Lung (tissue), 12 donors: ENCODE data around the gene TASP1. TPM values are rescaled to one million over a fixed set of nuclear protein-coding genes. Genes with fewer than 3 reads are reported as not detected.

Experiments
- ATAC-seq: fragments of 200-7000 bp; cut with Tn5 transposase; one replicate; pipeline ENCODE4 v1.9.1; 2020; ENCODE audit warnings: moderate number of reproducible peaks; ENCODE audit not compliant: insufficient read depth, low FRiP score
- DNase-seq, 3 donors: peaks; one replicate each; pipeline ENCODE4 v3.0.0-alpha.2; 2013 to 2017
- H3K27ac ChIP-seq, 2 donors: one replicate each; pipeline ENCODE4 v1.5.1; 2013; ENCODE audit warnings: mild to moderate bottlenecking in 2 of 2, moderate library complexity in 2 of 2, control low read depth in 1 of 2, inconsistent platforms in 1 of 2, low read depth in 1 of 2, low read length in 1 of 2
- H3K27me3 ChIP-seq, 3 donors: one replicate each; pipeline ENCODE4 v1.5.1; 2013; ENCODE audit warnings: low read length in 2 of 3; ENCODE audit not compliant: control insufficient read depth in 3 of 3, insufficient read depth in 3 of 3
- H3K36me3 ChIP-seq, 4 donors: one replicate each; pipeline ENCODE4 v1.5.1; 2013; ENCODE audit warnings: low read length in 4 of 4, mild to moderate bottlenecking in 1 of 4, moderate library complexity in 1 of 4; ENCODE audit not compliant: control insufficient read depth in 4 of 4, insufficient read depth in 4 of 4
- H3K4me1 ChIP-seq, 5 donors: one replicate each; pipeline ENCODE4 v1.5.1; 2013; ENCODE audit warnings: low read length in 5 of 5, mild to moderate bottlenecking in 2 of 5, moderate library complexity in 1 of 5; ENCODE audit not compliant: control insufficient read depth in 5 of 5, insufficient read depth in 5 of 5
- H3K4me3 ChIP-seq: one replicate; pipeline ENCODE4 v1.5.1; 2013; ENCODE audit warnings: mild to moderate bottlenecking, control low read depth, moderate library complexity
- H3K9ac ChIP-seq, 2 donors: one replicate each; pipeline ENCODE4 v1.5.1; 2013; ENCODE audit warnings: low read length in 2 of 2, control low read depth in 1 of 2; ENCODE audit not compliant: insufficient read depth in 1 of 2
- H3K9me3 ChIP-seq, 4 donors: one replicate each; pipeline ENCODE4 v1.5.1; 2013; ENCODE audit warnings: low read length in 3 of 4, mild to moderate bottlenecking in 1 of 4, moderate library complexity in 1 of 4; ENCODE audit not compliant: control insufficient read depth in 4 of 4, insufficient read depth in 3 of 4
- WGBS, 2 donors: extraction: QIAGEN DNeasy Blood & Tissue Kit; methylation state at CpG; one replicate each; pipeline ENCODE4 v1.1.7; 2013; 5-methylcytosine and 5-hydroxymethylcytosine counted together
- polyA plus RNA-seq, 2 donors: library from polyadenylated mRNA; stranded (reverse); fragments of 200-250 nt; gene quantifications; one replicate each; pipeline ENCODE4 v1.2.1, GENCODE V29; 2013
- total RNA-seq, 2 donors: library from RNA; depleted of rRNA in 1 of 2; stranded (reverse); fragments of >200 nt in 1 of 2; gene quantifications; one replicate each; pipeline ENCODE4 v1.2.1, GENCODE V29; 2014 to 2021
- TF ChIP-seq, protein P1 (sequence below): IDR thresholded peaks from 2 replicates; pipeline ENCODE4 v1.5.1; 2012; ENCODE audit warnings: mild to moderate bottlenecking; ENCODE audit errors: control extremely low read depth, extremely low read depth
- donor health status: control.
- donor health status: control.
- donor health status: Bipolar disorder and iron deficiency.
- donor health status: healthy.
- donor health status: DM: yes; HTN: yes; CAD: no.

TASP1 gene
- total and polyA plus RNA-seq, 4 donors = 5.0 to 26.5 (median 11.5) TPM

DNA sequence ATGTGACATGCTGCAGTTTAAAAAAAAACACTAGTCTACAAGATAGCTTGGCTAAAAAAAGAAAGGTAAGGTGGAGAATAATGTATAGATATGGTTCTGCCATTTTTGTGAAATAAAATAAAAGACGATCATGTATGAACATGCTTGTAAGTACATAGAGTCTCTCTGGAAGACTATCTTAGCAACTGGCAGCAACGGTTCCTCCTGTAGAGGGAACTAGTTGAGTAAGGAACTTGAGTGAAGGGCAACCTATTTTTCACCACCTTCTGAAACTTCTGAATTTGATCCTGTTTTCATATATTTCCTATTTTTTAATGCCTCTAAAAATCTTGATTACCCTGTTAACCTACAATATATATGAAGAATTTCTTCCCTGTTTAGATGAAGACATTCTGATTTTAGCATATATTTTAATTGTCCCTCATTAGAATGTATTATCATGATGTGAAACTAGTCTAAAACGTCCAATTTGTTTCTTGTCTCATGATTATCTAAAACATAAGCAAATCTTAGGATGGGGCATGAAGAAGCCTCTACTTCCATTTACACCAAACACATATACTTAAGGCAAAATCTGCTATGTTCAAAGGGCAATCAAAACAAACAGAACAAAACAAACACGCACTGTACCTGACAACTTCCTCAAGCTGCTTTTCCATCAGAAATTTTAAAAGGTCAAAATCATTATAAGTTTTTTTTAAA, 215.1 kb downstream of the TASP1 start:
- H3K9ac ChIP-seq = no peak overlapping the region
- H3K27ac ChIP-seq = no peak overlapping the region
- TF ChIP-seq, protein P1, sequence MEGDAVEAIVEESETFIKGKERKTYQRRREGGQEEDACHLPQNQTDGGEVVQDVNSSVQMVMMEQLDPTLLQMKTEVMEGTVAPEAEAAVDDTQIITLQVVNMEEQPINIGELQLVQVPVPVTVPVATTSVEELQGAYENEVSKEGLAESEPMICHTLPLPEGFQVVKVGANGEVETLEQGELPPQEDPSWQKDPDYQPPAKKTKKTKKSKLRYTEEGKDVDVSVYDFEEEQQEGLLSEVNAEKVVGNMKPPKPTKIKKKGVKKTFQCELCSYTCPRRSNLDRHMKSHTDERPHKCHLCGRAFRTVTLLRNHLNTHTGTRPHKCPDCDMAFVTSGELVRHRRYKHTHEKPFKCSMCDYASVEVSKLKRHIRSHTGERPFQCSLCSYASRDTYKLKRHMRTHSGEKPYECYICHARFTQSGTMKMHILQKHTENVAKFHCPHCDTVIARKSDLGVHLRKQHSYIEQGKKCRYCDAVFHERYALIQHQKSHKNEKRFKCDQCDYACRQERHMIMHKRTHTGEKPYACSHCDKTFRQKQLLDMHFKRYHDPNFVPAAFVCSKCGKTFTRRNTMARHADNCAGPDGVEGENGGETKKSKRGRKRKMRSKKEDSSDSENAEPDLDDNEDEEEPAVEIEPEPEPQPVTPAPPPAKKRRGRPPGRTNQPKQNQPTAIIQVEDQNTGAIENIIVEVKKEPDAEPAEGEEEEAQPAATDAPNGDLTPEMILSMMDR = no peak
- no peaks in the 10 kb centered on the region for H3K36me3 ChIP-seq
- ATAC-seq (no peak), DNase-seq (no peak)
- H3K4me3 ChIP-seq = no peak overlapping the region
- H3K9me3 ChIP-seq = no peaks in the 10 kb centered on the region
- WGBS, 2 donors = 89% methylated on average over 4 of the region's 4 CpGs
- no peaks in the 10 kb centered on the region for H3K27me3 ChIP-seq
- peaks cover 0 to 26% (median 3%) of the 10 kb centered on the region in 5 donors for H3K4me1 ChIP-seq

DNA sequence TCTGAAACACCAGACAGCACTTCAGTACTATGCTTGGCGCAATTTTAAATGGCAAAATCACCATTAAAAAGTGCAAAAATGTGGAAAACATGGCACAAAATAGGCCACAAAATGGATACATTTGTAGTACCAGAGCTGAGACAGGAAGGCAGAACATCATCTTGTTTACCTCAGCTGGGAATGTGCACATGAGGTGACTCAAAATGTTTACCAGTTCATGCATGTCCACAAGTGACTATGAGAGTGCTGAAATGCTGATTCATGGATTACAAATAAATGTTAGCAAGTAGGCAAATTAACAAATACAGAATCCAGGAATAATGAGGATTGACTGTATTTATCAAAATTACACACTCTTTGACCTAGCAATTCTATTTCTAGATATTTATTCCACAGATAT, 216.1 kb downstream of the TASP1 start:
- 96 to 97% methylated on average over 1 of the region's 1 CpG for WGBS, 2 donors
- Histone ChIP-seq H3K27ac (no peak overlapping the region), H3K9me3 (no peaks in the 10 kb centered on the region), H3K4me1 (peaks cover 0 to 26% (median 3%) of the 10 kb centered on the region in 5 donors), H3K9ac (no peak overlapping the region), H3K4me3 (no peak overlapping the region), H3K36me3 (no peaks in the 10 kb centered on the region), H3K27me3 (no peaks in the 10 kb centered on the region)
- TF ChIP-seq, protein P1 = no peak
- ATAC-seq (no peak), DNase-seq (no peak)

DNA sequence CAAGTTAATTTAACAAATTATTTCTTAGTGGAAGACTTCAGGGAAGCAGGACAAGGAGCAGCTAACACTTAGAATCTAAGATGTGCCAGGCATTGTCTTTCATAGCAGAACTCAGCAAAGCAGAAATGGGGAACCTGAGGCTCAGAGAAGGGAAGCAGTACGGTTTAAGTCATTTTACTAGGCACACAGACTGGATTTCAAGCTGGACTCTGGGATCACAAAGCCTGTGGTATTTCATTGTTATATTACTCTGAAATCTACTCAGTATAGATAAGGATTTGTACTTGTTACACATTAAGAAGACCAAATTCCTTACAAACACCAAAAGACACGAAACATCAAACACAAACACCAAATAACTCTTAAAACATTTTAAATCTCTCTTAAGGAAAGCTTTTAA, 218.1 kb downstream of the TASP1 start:
- no peaks in the 10 kb centered on the region for H3K27me3 ChIP-seq
- H3K9ac ChIP-seq = no peak overlapping the region
- TF ChIP-seq, protein P1 = no peak
- WGBS, 2 donors = 66 to 83% methylated on average over 2 of the region's 2 CpGs
- H3K36me3 ChIP-seq = peaks cover 0 to 5% (median 2%) of the 10 kb centered on the region in 4 donors
- no peak for ATAC-seq
- peaks cover 0 to 14% (median under 1%) of the 10 kb centered on the region in 5 donors for H3K4me1 ChIP-seq
- DNase-seq = no peak
- no peaks in the 10 kb centered on the region for H3K9me3 ChIP-seq
- H3K4me3 ChIP-seq = no peak overlapping the region
- no peak overlapping the region for H3K27ac ChIP-seq
